PC-9 (cell line): ENCODE data around the gene CTNNBL1. TPM values are rescaled to one million over a fixed set of nuclear protein-coding genes. Genes with fewer than 3 reads are reported as not detected.

Experiments used
- BruUV-seq: library from RNA; stranded (reverse); fragments of 400-500 nt; replicated peaks from 2 replicates; lab custom pipeline; 2021; lab: Mats Ljungman, UMichigan
- CTCF ChIA-PET: fragments of 300-600 bp; sonication (Branson Sonifier 250); formaldehyde crosslinking; loops from one replicate; lab custom pipeline; 2022; ENCODE audit warnings: antibody characterized with exemption; lab: Charles Lee
- POLR2A ChIA-PET: fragments of 300-600 bp; sonication (Branson Sonifier 250); formaldehyde crosslinking; loops from one replicate; lab custom pipeline; 2022; ENCODE audit warnings: antibody characterized with exemption; ENCODE audit not compliant: unreplicated experiment; lab: Charles Lee
- DNase-seq, 2 experiments: peaks; one replicate each; pipeline versions ENCODE4 v3.0.0 to v3.0.0-alpha.2; 2015 to 2022; ENCODE audit warnings: mixed read lengths in 1 of 2
- H2AFZ ChIP-seq: fragments of 200-600 bp; sonication (generic); 2 replicates; pipeline ENCODE4 v1.8.1; 2017; ENCODE audit warnings: antibody characterized with exemption
- H3F3A ChIP-seq: fragments of 200-600 bp; sonication (generic); 2 replicates; pipeline ENCODE4 v1.8.1; 2017; ENCODE audit warnings: antibody characterized with exemption, mild to moderate bottlenecking, low read depth; ENCODE audit not compliant: insufficient read depth
- H3K27ac ChIP-seq: fragments of 200-600 bp; sonication (generic); 2 replicates; pipeline ENCODE4 v1.6.1; 2016; ENCODE audit warnings: mixed run types
- H3K27me3 ChIP-seq: fragments of 200-600 bp; sonication (generic); 2 replicates; pipeline ENCODE4 v1.6.1; 2016; ENCODE audit warnings: low read depth, mixed run types; ENCODE audit not compliant: insufficient read depth
- H3K36me3 ChIP-seq: fragments of 200-600 bp; sonication (generic); 2 replicates; pipeline ENCODE4 v1.6.1; 2016; ENCODE audit warnings: low read depth, mixed run types
- H3K4me1 ChIP-seq: fragments of 200-600 bp; sonication (generic); replicated peaks from 2 replicates; pipeline ENCODE4 v1.6.1; 2016; ENCODE audit warnings: mixed run types; ENCODE audit not compliant: insufficient read depth
- H3K4me2 ChIP-seq: fragments of 200-600 bp; sonication (generic); 2 replicates; pipeline ENCODE4 v1.6.1; 2017; ENCODE audit warnings: mixed run types
- H3K4me3 ChIP-seq: fragments of 200-600 bp; sonication (generic); 2 replicates; pipeline ENCODE4 v1.6.1; 2016; ENCODE audit warnings: mixed run types
- H3K79me2 ChIP-seq: fragments of 200-600 bp; sonication (generic); 2 replicates; pipeline ENCODE4 v1.6.1; 2017; ENCODE audit warnings: low read depth, mixed run types
- H3K9me2 ChIP-seq: fragments of 200-600 bp; sonication (generic); 2 replicates; pipeline ENCODE4 v1.8.1; 2017; ENCODE audit warnings: mild to moderate bottlenecking; ENCODE audit not compliant: insufficient read depth
- H3K9me3 ChIP-seq: fragments of 200-600 bp; sonication (generic); 2 replicates; pipeline ENCODE4 v1.8.1; 2016; ENCODE audit warnings: low read depth; ENCODE audit not compliant: insufficient read depth
- H4K20me1 ChIP-seq: fragments of 200-600 bp; sonication (generic); 2 replicates; pipeline ENCODE4 v1.8.1; 2017; ENCODE audit not compliant: insufficient read depth
- CTCF ChIP-seq: fragments of 200-600 bp; sonication (generic); conservative IDR thresholded peaks from 2 replicates; pipeline ENCODE4 v1.6.1; 2017; ENCODE audit warnings: mixed run types, antibody characterized with exemption, mild to moderate bottlenecking, moderate library complexity
- EZH2 ChIP-seq: fragments of 200-600 bp; sonication (generic); IDR thresholded peaks from 2 replicates; pipeline ENCODE4 v1.8.0; 2017; ENCODE audit warnings: antibody characterized with exemption, low read depth
- intact Hi-C: fragments of 100-400 bp; cut with micrococcal nuclease; formaldehyde crosslinking; loops from one replicate; pipeline ENCODE4 v1.10.0; 2022; ENCODE audit not compliant: unreplicated experiment
- total RNA-seq: library from RNA; stranded (reverse); gene quantifications from 2 replicates; pipeline ENCODE4 v1.2.3, GENCODE V29; 2021

Gene CTNNBL1
- total RNA-seq, 1 experiment from 2014 or later: 83.5 TPM

DNA sequence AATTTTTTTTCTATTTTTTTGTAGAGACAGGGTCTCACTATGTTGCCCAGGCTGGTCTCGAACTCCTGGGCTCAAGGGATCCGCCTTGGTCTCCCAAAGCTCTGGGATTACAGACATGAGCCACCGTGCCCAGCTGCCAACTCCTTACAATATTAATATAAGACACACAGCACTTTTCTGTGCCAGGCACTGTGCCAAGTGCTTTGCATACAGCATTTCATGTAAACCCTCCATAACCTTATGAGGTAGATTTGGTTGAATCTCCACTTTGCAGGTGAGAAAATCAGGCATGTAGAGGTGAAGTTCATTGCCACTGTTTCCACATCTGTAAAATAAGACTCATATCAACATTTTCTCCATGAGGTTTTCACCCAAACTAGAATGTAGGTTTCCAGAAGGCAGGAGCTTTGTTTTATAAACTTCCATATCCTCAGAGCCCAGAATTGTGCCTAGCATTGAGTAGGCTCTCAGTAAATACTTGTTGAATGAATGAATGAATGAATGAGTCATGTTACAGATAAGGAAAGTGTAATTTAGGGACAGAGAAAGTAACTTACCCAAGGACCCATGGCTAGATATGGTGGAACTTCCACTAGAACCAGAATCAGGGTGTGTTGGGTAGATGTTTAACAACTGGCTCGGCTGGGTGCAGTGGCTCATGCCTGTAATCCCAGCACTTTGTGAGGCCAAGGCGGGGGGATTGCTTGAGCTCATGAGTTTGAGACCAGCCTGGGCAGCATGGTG lies 3.0 kb upstream of the CTNNBL1 start:
- Histone ChIP-seq H3K4me2 (no peak overlapping the region), H3K4me1 (peaks cover 30% of the 10 kb centered on the region), H3F3A (peaks cover 22% of the 10 kb centered on the region), H3K27me3 (no peaks in the 10 kb centered on the region), H3K9me3 (peaks cover 7% of the 10 kb centered on the region; the same call in 1 of the 2 replicates), H3K27ac (no peak overlapping the region), H3K36me3 (no peaks in the 10 kb centered on the region), H4K20me1 (no peaks in the 10 kb centered on the region), H3K4me3 (no peak overlapping the region), H2AFZ (no peak overlapping the region), H3K79me2 (peaks cover 18% of the 10 kb centered on the region), H3K9me2 (no peaks in the 10 kb centered on the region)
- no TSS peak for BruUV-seq
- CTCF ChIA-PET: no interaction called here
- no peak for TF ChIP-seq CTCF
- TF ChIP-seq EZH2: no peak
- DNase-seq: no peak
- intact Hi-C loops: no loop called here
- POLR2A ChIA-PET: no interaction called here

DNA sequence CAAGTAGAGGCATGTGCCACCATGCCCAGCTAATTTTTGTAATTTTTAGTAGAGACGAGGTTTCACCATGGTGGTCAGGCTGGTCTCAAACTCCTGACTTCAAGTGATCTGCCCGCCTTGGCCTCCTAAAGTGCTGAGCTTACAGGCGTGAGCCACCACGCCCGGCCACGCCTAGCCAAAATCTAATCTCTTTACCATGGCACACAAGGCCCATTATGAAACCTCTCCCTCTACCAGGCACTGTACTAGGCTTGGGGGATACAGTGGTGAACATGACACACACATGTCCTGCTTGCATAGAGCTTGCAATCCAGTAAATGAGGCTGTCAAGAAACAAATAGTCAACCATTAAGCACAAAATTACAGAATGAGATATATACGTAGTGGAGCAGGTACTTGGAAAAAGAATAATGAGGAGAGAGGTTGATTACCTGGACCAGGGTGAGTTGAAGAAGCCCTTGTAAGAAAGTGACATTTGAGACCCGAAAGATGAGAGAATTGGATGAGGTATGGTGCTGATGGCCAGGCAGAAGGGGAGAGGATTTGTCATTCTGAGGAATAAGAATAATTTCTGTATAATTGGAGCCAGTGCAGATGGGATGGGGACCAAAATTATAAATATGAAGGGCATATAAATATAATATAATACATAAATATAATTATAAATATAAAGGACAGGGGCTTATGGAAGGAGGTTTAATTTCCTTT lies 1.2 kb upstream of the CTNNBL1 start:
- peaks cover 17% of the 10 kb centered on the region for H3K4me1 ChIP-seq
- ChIA-PET CTCF (no interaction called here), POLR2A (interaction anchor here (0.6 kb wide), 1 partner anchor 34 kb away, joined by 3 read pairs; no protein-coding TSS in a partner anchor)
- no peaks in the 10 kb centered on the region for H3K36me3 ChIP-seq
- BruUV-seq: no TSS peak
- H3F3A ChIP-seq: peaks cover 6% of the 10 kb centered on the region
- DNase-seq: no peak
- no peaks in the 10 kb centered on the region for H3K9me3 ChIP-seq
- no peak overlapping the region for H3K27ac ChIP-seq
- no peaks in the 10 kb centered on the region for H3K9me2 ChIP-seq
- H3K4me3 ChIP-seq: no peak overlapping the region
- intact Hi-C loops: no loop called here
- H4K20me1 ChIP-seq: no peaks in the 10 kb centered on the region
- no peak overlapping the region for H3K4me2 ChIP-seq
- H3K27me3 ChIP-seq: no peaks in the 10 kb centered on the region
- no peak overlapping the region for H2AFZ ChIP-seq
- peaks cover 23% of the 10 kb centered on the region for H3K79me2 ChIP-seq
- TF ChIP-seq EZH2: no peak
- TF ChIP-seq CTCF: no peak

DNA sequence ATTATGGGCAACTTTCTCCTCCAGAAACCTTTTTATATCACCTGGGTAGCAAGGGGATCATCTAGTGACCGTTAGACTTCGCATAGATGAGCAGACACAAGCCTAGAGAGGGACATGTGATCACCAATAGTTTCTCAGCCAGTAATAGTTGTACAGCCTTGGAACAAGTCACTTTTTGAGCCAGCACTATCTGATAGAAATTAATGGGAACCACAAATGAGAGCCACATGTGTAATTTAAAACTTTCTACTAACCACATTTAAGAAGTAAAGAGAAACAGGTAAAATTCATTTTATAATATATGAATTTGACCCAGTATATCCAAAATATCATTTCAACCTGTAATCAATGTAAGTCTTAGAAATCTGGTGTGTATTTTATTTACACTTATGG lies 592 bp upstream of the CTNNBL1 start:
- peaks cover 23% of the 10 kb centered on the region for H3K79me2 ChIP-seq
- H3K9me3 ChIP-seq: no peaks in the 10 kb centered on the region
- ChIA-PET CTCF (no interaction called here), POLR2A (interaction anchor here (0.6 kb wide), 1 partner anchor 33 kb away, joined by 3 read pairs; no protein-coding TSS in a partner anchor)
- TF ChIP-seq CTCF: no peak
- no peak for TF ChIP-seq EZH2
- H2AFZ ChIP-seq: peak overlapping the region; percentile 82
- peak overlapping the region; percentile 64 for H3K4me3 ChIP-seq
- H3K4me2 ChIP-seq: peak overlapping the region; percentile 85
- no peak for DNase-seq
- no peaks in the 10 kb centered on the region for H3F3A ChIP-seq
- peaks cover 11% of the 10 kb centered on the region; the same call in 1 of the 2 replicates for H3K4me1 ChIP-seq
- intact Hi-C loops: no loop called here
- H3K9me2 ChIP-seq: no peaks in the 10 kb centered on the region
- H4K20me1 ChIP-seq: no peaks in the 10 kb centered on the region
- H3K27me3 ChIP-seq: no peaks in the 10 kb centered on the region
- no TSS peak for BruUV-seq
- no peaks in the 10 kb centered on the region for H3K36me3 ChIP-seq
- H3K27ac ChIP-seq: no peak overlapping the region
